K562 (cell line): Measurements from ENCODE around the gene CDK1.
"Not testable (repeated sequence)": the region's sequence is repeated elsewhere in the genome, so short reads cannot be mapped to it uniquely, and the experiment has no call there.

Experiments
- DPF2 ChIP-seq: fragments of 450-650 bp; IDR thresholded peaks from 2 replicates; pipeline ENCODE4 v1.6.1; 2016
- EGR1 ChIP-seq: fragments of 450-650 bp; conservative IDR thresholded peaks from 2 replicates; pipeline ENCODE4 v1.6.1; 2017; ENCODE audit warnings: mild to moderate bottlenecking
- IRF2 ChIP-seq: sonication (generic); formaldehyde crosslinking; IDR thresholded peaks from 2 replicates; pipeline ENCODE4 v1.8.1; 2022; ENCODE audit warnings: mild to moderate bottlenecking, missing genetic modification reagents
- MCM5 ChIP-seq: fragments of 450-650 bp; IDR thresholded peaks from 2 replicates; pipeline ENCODE4 v1.6.1; 2016; ENCODE audit warnings: low read depth
- NELFE ChIP-seq: IDR thresholded peaks from 2 replicates; pipeline ENCODE4 v1.6.1; 2011; ENCODE audit warnings: mild to moderate bottlenecking; ENCODE audit not compliant: insufficient read depth, insufficient read length
- POLR2A ChIP-seq: fragments of 450-650 bp; conservative IDR thresholded peaks from 2 replicates; pipeline ENCODE4 v1.6.1; 2016
- SMC3 ChIP-seq: conservative IDR thresholded peaks from 2 replicates; pipeline ENCODE4 v1.6.1; 2011; ENCODE audit warnings: low read depth, low read length, improper control_type of control experiment; ENCODE audit not compliant: insufficient read depth
- ZBTB1 ChIP-seq: sonication (generic); formaldehyde crosslinking; IDR thresholded peaks from 2 replicates; pipeline ENCODE4 v1.8.1; 2023; ENCODE audit warnings: missing genetic modification reagents, low read depth, mild to moderate bottlenecking, borderline replicate concordance
- ZBTB17 ChIP-seq: fragments of 450-650 bp; formaldehyde crosslinking; IDR thresholded peaks from 2 replicates; pipeline ENCODE4 v1.4.0; 2020; ENCODE audit warnings: mild to moderate bottlenecking
- ZFP36 ChIP-seq: fragments of 150-350 bp; IDR thresholded peaks from 2 replicates; pipeline ENCODE4 v1.6.1; 2018; ENCODE audit warnings: low read length, low read depth; ENCODE audit not compliant: partially characterized antibody
- ZNF780A ChIP-seq: fragments of 250-450 bp; sonication (Bioruptor Pico); IDR thresholded peaks from 2 replicates; pipeline ENCODE4 v1.5.0; 2021; ENCODE audit warnings: mild to moderate bottlenecking
- TF ChIP-seq, protein P1 (sequence below), 3 experiments: IDR thresholded peaks in 2 of 3; conservative IDR thresholded peaks in 1 of 3; 2 replicates each; pipeline ENCODE4 v1.5.1; 2011 to 2012; ENCODE audit warnings: low read length in 3 of 3, mild to moderate bottlenecking in 3 of 3, control low read depth in 2 of 3, improper control_type of control experiment in 1 of 3, inconsistent platforms in 1 of 3, low read depth in 1 of 3, mixed read lengths in 1 of 3, moderate library complexity in 1 of 3; ENCODE audit not compliant: insufficient read depth in 2 of 3
- TF ChIP-seq, protein P2 (sequence below), 2 experiments: fragments of 450-650 bp in 1 of 2; sonication (generic) in 1 of 2; formaldehyde crosslinking in 1 of 2; IDR thresholded peaks in 1 of 2; conservative IDR thresholded peaks in 1 of 2; 2 replicates each; pipeline versions ENCODE4 v1.6.1 to v1.8.1; 2016 to 2023; ENCODE audit warnings: mild to moderate bottlenecking in 2 of 2, moderate library complexity in 2 of 2, inconsistent platforms in 1 of 2, missing genetic modification reagents in 1 of 2
- TF ChIP-seq, protein P3 (sequence below): conservative IDR thresholded peaks from 2 replicates; pipeline ENCODE4 v1.6.1; 2011; ENCODE audit warnings: low read depth, mild to moderate bottlenecking, low read length; ENCODE audit not compliant: control insufficient read depth

DNA sequence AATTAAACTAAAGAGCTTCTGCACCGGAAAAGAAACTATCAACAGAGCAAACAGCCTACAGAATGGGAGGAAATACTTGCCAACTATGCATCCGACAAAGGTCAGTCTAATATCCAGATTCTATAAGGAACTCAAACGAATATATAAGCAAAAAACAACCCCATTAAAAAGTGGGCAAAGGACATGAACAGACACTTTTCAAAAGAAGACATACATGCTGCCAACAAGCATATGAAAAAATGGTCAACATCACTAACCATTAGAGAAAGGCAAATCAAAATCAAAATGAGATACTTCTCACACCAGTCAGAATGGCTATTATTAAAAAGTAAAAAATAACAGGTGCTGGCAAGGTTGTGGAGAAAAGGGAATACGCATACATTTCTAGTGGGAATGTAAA is 53.9 kb downstream of the CDK1 start:
- TF ChIP-seq POLR2A; ZNF780A; MCM5; ZBTB17 (CRISPR knock-in tag); SMC3; IRF2; ZBTB1 (CRISPR knock-in tag); ZFP36; DPF2; EGR1; NELFE: not testable (repeated sequence)
- TF ChIP-seq, protein P1, sequence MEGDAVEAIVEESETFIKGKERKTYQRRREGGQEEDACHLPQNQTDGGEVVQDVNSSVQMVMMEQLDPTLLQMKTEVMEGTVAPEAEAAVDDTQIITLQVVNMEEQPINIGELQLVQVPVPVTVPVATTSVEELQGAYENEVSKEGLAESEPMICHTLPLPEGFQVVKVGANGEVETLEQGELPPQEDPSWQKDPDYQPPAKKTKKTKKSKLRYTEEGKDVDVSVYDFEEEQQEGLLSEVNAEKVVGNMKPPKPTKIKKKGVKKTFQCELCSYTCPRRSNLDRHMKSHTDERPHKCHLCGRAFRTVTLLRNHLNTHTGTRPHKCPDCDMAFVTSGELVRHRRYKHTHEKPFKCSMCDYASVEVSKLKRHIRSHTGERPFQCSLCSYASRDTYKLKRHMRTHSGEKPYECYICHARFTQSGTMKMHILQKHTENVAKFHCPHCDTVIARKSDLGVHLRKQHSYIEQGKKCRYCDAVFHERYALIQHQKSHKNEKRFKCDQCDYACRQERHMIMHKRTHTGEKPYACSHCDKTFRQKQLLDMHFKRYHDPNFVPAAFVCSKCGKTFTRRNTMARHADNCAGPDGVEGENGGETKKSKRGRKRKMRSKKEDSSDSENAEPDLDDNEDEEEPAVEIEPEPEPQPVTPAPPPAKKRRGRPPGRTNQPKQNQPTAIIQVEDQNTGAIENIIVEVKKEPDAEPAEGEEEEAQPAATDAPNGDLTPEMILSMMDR (IDR thresholded peaks at IDR 0.05 in 2 of 3, conservative IDR thresholded peaks at IDR 0.05 in 1 of 3; ENCODE audit: insufficient read depth in 2 of 3, low read depth in 1 of 3, low read length in 3 of 3), result not testable (repeated sequence)
- TF ChIP-seq, protein P2, sequence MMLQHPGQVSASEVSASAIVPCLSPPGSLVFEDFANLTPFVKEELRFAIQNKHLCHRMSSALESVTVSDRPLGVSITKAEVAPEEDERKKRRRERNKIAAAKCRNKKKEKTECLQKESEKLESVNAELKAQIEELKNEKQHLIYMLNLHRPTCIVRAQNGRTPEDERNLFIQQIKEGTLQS (IDR thresholded peaks at IDR 0.05), result not testable (repeated sequence)
- TF ChIP-seq, protein P2 (CRISPR knock-in tag; conservative IDR thresholded peaks at IDR 0.05), result not testable (repeated sequence)
- TF ChIP-seq, protein P3, sequence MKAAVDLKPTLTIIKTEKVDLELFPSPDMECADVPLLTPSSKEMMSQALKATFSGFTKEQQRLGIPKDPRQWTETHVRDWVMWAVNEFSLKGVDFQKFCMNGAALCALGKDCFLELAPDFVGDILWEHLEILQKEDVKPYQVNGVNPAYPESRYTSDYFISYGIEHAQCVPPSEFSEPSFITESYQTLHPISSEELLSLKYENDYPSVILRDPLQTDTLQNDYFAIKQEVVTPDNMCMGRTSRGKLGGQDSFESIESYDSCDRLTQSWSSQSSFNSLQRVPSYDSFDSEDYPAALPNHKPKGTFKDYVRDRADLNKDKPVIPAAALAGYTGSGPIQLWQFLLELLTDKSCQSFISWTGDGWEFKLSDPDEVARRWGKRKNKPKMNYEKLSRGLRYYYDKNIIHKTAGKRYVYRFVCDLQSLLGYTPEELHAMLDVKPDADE, result not testable (repeated sequence)
